T-helper 2 cell treated with Interferon-gamma antibody and Interleukin-4, amounts not matched to agents 100 ng/mL and 5 ng/mL, for 36 hours (primary cell): ENCODE measurements around the gene SF3B2. TPM values are rescaled to one million over a fixed set of nuclear protein-coding genes. Genes with fewer than 3 reads are reported as not detected.
"Not testable (repeated sequence)": the region's sequence is repeated elsewhere in the genome, so short reads cannot be mapped to it uniquely, and the experiment has no call there.

ENCODE experiments used
- intact Hi-C: fragments of 100-400 bp; cut with micrococcal nuclease; formaldehyde crosslinking; loops from one replicate; pipeline ENCODE4 v1.15.1; 2023
- total RNA-seq: library from RNA; stranded (reverse); gene quantifications from 2 replicates; pipeline ENCODE4 v1.2.3, GENCODE V29; 2022

SF3B2 gene
- total RNA-seq, 1 donor from 2014 or later = 226 TPM

DNA sequence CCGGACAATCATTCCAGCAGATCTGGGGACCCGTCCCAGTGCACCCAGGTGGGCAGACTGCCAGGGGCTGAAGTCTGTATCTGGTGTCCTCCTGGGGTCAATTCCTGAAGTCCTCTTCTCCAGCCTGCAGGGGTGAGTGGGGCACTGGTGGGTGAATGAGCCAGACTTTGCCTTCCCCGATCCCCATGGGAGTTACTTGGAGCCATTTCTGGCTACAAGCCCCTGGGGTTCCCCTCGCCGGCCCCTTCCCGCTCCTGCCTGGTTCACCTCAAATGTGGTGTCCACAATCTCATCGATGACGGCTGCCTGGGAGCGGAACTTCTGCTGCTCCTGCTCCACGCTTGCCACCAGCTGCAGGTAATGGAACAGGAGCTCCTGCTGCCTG lies 35.4 kb upstream of the SF3B2 start:
- intact Hi-C loops = no loop called here

DNA sequence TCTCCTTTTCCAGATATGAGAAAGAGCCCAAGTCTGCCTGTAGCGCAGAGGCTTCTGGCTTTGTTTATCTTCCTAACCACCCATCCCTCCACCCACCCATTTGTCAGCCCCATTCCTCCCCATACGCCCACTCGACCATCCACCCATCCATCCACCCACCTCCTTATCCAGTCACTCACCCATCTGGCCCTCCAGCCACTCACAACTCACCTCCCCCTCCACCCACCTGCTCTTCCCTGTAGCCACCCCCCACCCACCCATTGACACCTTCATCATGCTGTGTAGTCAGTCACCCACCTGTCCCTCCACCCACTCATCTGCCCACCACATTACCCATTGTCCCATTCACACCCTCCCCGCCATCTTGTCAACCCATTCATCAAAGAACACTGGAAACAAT lies 34.8 kb upstream of the SF3B2 start:
- intact Hi-C loops = no loop called here

DNA sequence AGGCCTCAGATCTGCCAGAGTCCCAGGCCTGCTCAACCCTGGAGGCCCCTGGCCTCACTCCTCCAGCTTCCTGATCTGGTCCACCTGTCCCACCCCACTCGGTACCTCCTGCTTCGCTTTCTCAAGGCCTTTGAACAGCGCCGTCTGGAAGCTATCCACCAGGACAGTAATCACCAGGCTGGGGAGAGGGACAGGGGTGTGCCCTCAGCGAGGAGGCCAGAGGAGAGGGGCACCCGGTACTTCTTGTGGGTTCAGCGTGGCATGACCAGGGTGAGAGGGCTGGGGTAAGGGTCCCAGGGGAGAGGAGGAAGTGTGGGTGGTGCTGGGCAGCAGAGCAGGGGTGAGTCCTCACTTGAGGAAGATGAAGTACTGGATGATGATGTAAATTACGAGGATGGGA lies 32.0 kb upstream of the SF3B2 start:
- intact Hi-C loops = no loop called here

- intact Hi-C loops = no loop called here
Observed at GRCh38 chr11:66020618-66021357, 31.4 kb upstream of the SF3B2 start.

- intact Hi-C loops = no loop called here
Observed at GRCh38 chr11:66022401-66023185, 29.6 kb upstream of the SF3B2 start.

GRCh38 chr11:66023186-66023440 lies 29.1 kb upstream of the SF3B2 start:
- intact Hi-C loops = not testable (repeated sequence)

- intact Hi-C loops = no loop called here
Observed at GRCh38 chr11:66026017-66026529, 26.1 kb upstream of the SF3B2 start, which contains the start of gene CATSPER1. Gene CATSPER1, minus strand, starts transcription at chr11:66026479. Its CDS starts 100 bp downstream, at chr11:66026379.

DNA sequence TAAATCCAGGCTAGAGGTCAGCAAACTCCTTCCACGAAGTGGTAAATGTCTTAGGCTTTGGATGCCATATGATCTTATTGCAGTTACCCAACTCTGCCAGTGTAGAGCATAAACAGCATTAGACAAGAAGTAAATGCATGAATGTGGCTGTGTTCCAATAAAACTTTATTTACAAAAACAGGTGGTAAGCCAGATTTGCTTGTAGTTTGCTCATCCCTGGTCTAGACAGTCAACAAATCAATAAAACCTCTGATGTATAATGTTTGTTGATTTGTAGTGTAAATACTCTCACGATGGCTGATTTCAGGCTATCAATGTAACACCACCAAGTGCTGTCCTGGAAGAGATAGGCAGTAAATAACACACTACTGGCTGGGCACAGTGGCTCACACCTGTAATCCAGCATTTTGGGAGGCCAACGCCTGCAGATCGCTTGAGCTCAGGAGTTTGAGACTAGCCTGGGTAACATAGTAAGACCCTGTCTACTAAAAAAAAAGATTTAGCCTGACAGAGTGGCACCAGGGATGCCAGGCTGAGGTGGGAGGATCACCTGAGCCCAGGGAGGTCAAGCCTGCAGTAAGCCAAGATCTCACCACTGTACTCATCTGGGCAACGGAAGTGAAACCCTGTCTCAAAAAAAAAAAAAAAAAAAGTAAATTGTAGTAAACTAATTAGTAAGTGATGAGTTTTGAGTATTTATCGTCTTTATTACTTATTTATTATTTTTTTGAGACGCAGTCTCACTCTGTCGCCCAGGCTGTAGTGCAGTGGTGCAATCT lies 19.0 kb upstream of the SF3B2 start:
- intact Hi-C loops = no loop called here

GRCh38 chr11:66035653-66036333 lies 16.4 kb upstream of the SF3B2 start:
- intact Hi-C loops = no loop called here

GRCh38 chr11:66036334-66036710 lies 15.8 kb upstream of the SF3B2 start:
- intact Hi-C loops = no loop called here

GRCh38 chr11:66037327-66037726 lies 14.8 kb upstream of the SF3B2 start:
- intact Hi-C loops = no loop called here

DNA sequence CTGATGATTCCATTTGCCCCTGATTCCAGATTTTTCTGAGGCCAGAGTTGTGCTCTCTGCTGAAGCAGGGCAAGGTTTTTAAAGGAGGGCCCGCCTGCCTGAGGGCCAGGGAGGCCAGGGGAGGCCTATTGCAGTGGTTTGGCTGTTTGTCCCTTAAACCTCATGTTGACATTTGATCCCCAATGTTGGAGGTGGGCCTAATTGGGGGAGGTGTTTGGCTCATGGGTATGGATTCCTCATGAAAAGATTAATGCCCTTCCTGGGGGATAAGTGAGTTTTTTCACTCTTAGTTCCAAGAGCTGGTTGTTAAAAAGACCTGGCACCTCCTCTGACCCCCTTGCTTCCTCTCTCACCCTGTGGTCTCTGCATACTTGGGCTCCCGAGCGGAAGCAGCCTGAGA lies 12.4 kb upstream of the SF3B2 start:
- intact Hi-C loops = no loop called here

DNA sequence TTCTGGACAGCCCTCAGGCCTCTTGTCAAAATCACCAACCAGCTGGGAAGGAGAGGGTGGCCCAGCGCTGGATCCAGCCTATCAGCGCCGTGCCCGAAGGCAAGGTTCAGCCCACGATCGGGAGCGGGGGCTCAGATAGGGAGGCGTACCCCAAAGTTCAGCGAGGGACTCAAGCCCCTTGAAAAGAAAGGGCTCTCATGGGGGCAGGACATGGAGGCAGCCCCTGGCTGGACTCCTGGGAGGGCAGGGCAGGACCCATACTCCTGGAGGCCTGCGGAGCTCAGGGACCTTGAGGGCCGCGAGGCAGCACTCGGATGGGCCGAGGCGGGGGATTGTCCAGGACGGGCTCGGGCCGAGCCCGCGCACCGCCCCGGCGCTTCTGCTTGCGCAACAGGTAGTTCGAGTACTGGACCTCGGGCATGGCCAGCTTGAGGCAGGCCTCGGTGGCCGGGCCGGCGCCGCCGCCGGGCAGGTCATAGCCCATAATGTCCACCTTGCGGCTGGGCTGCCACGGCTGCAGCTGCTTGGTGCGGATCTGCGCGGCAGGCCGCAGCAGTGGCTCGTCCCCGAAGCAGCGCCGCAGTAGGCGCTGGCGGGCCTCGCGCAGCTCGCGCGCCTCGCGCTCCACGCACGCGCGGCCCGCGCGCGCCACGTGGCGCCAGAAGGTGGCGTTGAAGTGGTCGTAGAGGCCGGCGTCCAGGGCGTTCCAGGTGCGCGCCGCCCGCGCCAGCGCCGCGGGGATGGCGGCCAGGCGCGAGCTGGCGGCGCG lies 9.8 kb upstream of the SF3B2 start:
- intact Hi-C loops = no loop called here

DNA sequence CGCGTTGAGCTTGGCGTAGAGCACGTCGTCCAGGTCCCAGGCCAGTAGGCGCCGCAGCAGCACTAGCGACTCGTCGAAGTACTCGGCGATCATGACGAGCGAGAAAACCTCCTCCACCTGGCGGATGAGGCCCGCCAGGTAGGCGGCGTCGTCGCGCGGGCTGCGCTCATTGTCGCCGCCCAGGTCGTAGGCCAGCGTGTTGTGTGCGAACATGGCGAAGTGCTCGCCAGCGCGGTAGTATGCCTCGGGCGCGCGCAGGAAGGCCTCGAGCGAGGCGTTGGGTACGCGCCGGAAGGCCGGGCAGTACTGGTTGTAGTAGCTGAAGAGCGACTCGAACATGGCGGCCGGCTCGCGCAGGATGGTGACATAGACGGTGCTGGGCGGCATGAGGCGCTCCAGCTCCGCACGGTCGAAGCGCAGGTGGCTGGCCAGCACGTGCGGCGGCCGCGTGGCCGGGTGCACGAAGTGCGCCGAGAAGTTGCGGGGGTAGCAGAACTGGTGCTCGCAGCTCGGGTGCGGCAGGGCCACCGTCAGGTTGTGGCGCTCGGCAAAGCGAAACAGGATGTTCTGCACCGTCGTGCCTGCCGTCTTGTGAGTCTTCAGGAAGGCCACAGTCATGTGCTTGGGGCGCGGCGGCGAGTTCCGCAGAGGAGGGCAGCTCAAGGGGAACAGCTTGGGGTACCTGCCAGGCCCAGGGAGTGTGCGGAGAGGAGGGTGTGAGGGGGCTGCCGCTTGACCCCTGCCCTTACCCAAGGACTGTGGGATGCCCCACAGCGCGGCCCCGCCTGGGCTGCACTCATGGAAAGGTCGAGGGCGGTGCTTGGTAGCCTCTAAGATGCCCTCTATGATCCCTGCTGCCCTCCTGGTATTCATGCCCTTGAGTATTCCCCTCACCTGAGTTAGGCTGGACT lies 8.9 kb upstream of the SF3B2 start:
- intact Hi-C loops = no loop called here

DNA sequence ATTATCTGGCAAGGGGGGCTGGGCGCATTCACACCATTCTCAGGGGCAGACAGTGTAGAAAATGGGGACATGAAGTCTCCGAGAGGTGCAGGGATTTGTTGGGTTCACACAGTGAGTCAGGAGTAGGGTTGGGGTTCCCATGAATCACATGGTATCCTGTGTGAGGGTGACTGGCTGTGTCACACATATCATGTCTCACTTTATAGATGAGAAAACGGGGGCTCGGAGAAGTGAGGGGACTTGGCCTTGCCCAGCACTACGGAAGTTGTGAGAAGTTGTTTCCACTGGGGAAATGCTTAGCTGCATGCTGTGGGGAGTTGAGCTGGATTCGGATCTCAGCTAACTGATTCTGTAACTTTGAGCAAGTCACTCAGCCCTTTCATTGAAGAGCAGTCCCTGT lies 7.4 kb upstream of the SF3B2 start:
- intact Hi-C loops = no loop called here

- intact Hi-C loops = no loop called here
Observed at GRCh38 chr11:66045177-66045639, 7.0 kb upstream of the SF3B2 start.

GRCh38 chr11:66046901-66047300 lies 5.3 kb upstream of the SF3B2 start:
- intact Hi-C loops = no loop called here

DNA sequence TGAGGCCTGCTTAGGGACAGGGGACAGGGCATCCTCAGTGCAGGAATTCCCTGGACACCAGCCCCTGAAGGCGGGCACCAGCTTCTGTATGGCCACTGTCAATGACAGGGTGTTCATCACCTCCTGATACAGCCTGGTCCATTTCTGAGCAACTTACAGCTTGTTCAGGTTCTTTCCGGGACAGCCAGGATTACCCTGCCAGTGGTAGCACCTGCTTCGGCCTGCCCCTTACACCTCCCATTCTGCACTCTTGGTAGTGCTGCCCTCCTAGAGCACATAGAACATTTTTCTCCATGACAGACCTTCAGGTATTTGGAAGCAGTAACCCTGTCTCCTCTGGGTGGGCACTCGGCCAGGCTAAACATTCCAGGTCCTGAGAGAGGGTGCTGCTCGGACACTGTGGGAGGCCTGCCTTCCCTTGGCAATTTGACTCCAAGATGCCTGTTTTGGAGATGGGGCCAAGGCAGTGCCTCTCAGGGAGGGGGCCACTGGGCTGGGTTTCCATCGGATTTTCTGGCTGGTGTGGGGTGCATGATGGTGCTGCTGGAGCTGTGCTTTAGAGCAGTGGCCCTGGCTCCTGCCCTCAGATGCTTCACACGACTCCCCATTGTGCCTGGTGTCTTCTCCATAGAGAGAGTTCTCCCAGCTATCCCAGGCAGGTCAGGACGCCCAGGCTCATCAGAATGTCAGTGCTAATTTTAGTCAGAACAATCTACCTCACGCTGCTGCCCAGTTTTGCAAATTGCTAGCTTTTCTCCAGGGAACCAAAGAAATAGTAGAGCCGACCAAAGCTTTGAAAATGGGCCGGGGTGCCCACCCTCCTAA lies 4.4 kb upstream of the SF3B2 start:
- intact Hi-C loops = no loop called here
